CD14-positive monocyte (primary cell): ENCODE data around the gene CAMK1D. TPM values are rescaled to one million over a fixed set of nuclear protein-coding genes. Genes with fewer than 3 reads are reported as not detected.

ENCODE experiments used
- DNase-seq, 3 donors: peaks; one replicate each; pipeline ENCODE4 v3.0.0-alpha.2; 2011 to 2022
- H2AFZ ChIP-seq: 2 replicates; pipeline ENCODE4 v1.6.0; 2012; ENCODE audit warnings: mild to moderate bottlenecking, low read depth, low read length, inconsistent platforms; ENCODE audit not compliant: insufficient read depth, poor library complexity, severe bottlenecking
- H3K27ac ChIP-seq, 2 donors: 1 replicate in 1 of 2; 2 replicates in 1 of 2; pipeline ENCODE4 v1.5.1; 2012 to 2013; ENCODE audit warnings: low read length in 2 of 2, control low read depth in 1 of 2, inconsistent platforms in 1 of 2, low read depth in 1 of 2, mild to moderate bottlenecking in 1 of 2
- H3K27me3 ChIP-seq, 2 donors: one replicate each; pipeline versions ENCODE4 v1.6.0 to v1.6.1; 2011 to 2013; ENCODE audit warnings: low read length in 2 of 2; ENCODE audit not compliant: control insufficient read depth in 2 of 2, insufficient read depth in 2 of 2
- H3K36me3 ChIP-seq, 2 donors: replicated peaks in 1 of 2; 1 replicate in 1 of 2; 2 replicates in 1 of 2; pipeline versions ENCODE4 v1.5.1 to v1.6.1; 2012 to 2013; ENCODE audit warnings: low read length in 2 of 2, control low read depth in 1 of 2, inconsistent platforms in 1 of 2, mild to moderate bottlenecking in 1 of 2; ENCODE audit not compliant: insufficient read depth in 2 of 2, control insufficient read depth in 1 of 2
- H3K4me1 ChIP-seq, 2 donors: 1 replicate in 1 of 2; 2 replicates in 1 of 2; pipeline versions ENCODE4 v1.5.1 to v1.6.1; 2012 to 2013; ENCODE audit warnings: low read length in 2 of 2, control low read depth in 1 of 2, inconsistent platforms in 1 of 2, mild to moderate bottlenecking in 1 of 2, moderate library complexity in 1 of 2; ENCODE audit not compliant: insufficient read depth in 2 of 2, control insufficient read depth in 1 of 2
- H3K4me2 ChIP-seq: replicated peaks from 2 replicates; pipeline ENCODE3; 2012; ENCODE audit warnings: low read length, moderate library complexity, mild to moderate bottlenecking; ENCODE audit not compliant: poor library complexity, severe bottlenecking; ENCODE audit errors: extremely low read depth
- H3K4me3 ChIP-seq, 3 experiments: fragments of 200-600 bp in 1 of 3; sonication (generic) in 1 of 3; replicated peaks in 1 of 3; 1 replicate in 2 of 3; 2 replicates in 1 of 3; pipeline ENCODE4 v1.5.1; 2011 to 2013; ENCODE audit warnings: low read length in 3 of 3, mild to moderate bottlenecking in 3 of 3, control low read depth in 2 of 3, low read depth in 2 of 3, inconsistent platforms in 1 of 3, moderate library complexity in 1 of 3
- H3K79me2 ChIP-seq: 2 replicates; pipeline ENCODE4 v1.6.0; 2012; ENCODE audit warnings: mild to moderate bottlenecking, control low read depth, inconsistent platforms, low read length, moderate library complexity; ENCODE audit not compliant: insufficient read depth
- H3K9ac ChIP-seq: 2 replicates; pipeline ENCODE4 v1.6.0; 2017; ENCODE audit warnings: low read length, mild to moderate bottlenecking; ENCODE audit not compliant: insufficient read depth, poor library complexity, severe bottlenecking
- H3K9me3 ChIP-seq, 2 donors: replicated peaks in 1 of 2; 1 replicate in 1 of 2; 2 replicates in 1 of 2; pipeline versions ENCODE4 v1.5.1 to v1.6.1; 2012 to 2013; ENCODE audit warnings: low read length in 2 of 2, control low read depth in 1 of 2; ENCODE audit not compliant: control insufficient read depth in 1 of 2, insufficient read depth in 1 of 2
- H4K20me1 ChIP-seq: 2 replicates; pipeline ENCODE4 v1.6.0; 2012; ENCODE audit warnings: mild to moderate bottlenecking, low read length, control low read depth, moderate library complexity; ENCODE audit not compliant: insufficient read depth
- H3K27ac Mint-ChIP-seq, 7 donors: one replicate each; pipeline ENCODE4 v1.8.0; 2020; ENCODE audit warnings: mild to moderate bottlenecking in 7 of 7, mixed read lengths in 7 of 7, moderate library complexity in 6 of 7, inconsistent platforms in 2 of 7
- H3K27me3 Mint-ChIP-seq, 3 donors: one replicate each; pipeline ENCODE4 v1.8.0; 2021 to 2022; ENCODE audit warnings: low read depth in 3 of 3, mild to moderate bottlenecking in 3 of 3, mixed read lengths in 3 of 3, moderate library complexity in 3 of 3, inconsistent platforms in 1 of 3
- H3K36me3 Mint-ChIP-seq, 2 donors: one replicate each; pipeline ENCODE4 v1.8.0; 2020; ENCODE audit warnings: mixed read lengths in 2 of 2, inconsistent platforms in 1 of 2, mild to moderate bottlenecking in 1 of 2
- H3K4me1 Mint-ChIP-seq: one replicate; pipeline ENCODE4 v1.8.0; 2020; ENCODE audit warnings: mild to moderate bottlenecking, mixed read lengths
- H3K4me3 Mint-ChIP-seq, 2 donors: one replicate each; pipeline ENCODE4 v1.8.0; 2020; ENCODE audit warnings: mild to moderate bottlenecking in 2 of 2, mixed read lengths in 2 of 2, moderate library complexity in 1 of 2
- H3K9me3 Mint-ChIP-seq, 7 donors: one replicate each; pipeline ENCODE4 v1.8.0; 2020 to 2022; ENCODE audit warnings: mixed read lengths in 7 of 7, mild to moderate bottlenecking in 6 of 7, moderate library complexity in 6 of 7, inconsistent platforms in 2 of 7
- WGBS: methylation state at CpG from one replicate; pipeline ENCODE4 v1.1.5; 2013; ENCODE audit warnings: missing lambda C conversion rate; ENCODE audit not compliant: insufficient coverage; 5-methylcytosine and 5-hydroxymethylcytosine counted together
- intact Hi-C, 2 donors: fragments of 100-400 bp; cut with micrococcal nuclease; formaldehyde crosslinking; loops; one replicate each; pipeline versions ENCODE4 v1.15.0 to v1.15.1; 2023
- polyA plus RNA-seq, 3 donors: library from polyadenylated mRNA; depleted of rRNA in 1 of 3; unstranded in 2 of 3; stranded (reverse) in 1 of 3; fragments of 300-500 nt in 2 of 3; fragments of >200 nt in 1 of 3; fragmentation: Illumina TruSeq in 2 of 3; gene quantifications; 1 replicate in 2 of 3; 2 replicates in 1 of 3; pipeline ENCODE4 v1.2.3, GENCODE V29; 2012 to 2021
- TF ChIP-seq, protein P1 (sequence below): fragments of 200-600 bp; IDR thresholded peaks from one replicate; pipeline ENCODE4 v1.8.0; 2022; ENCODE audit warnings: antibody characterized with exemption, mild to moderate bottlenecking

The CAMK1D gene
- polyA plus RNA-seq, 3 donors, result 6.7 to 11.8 (median 7.1) TPM

DNA sequence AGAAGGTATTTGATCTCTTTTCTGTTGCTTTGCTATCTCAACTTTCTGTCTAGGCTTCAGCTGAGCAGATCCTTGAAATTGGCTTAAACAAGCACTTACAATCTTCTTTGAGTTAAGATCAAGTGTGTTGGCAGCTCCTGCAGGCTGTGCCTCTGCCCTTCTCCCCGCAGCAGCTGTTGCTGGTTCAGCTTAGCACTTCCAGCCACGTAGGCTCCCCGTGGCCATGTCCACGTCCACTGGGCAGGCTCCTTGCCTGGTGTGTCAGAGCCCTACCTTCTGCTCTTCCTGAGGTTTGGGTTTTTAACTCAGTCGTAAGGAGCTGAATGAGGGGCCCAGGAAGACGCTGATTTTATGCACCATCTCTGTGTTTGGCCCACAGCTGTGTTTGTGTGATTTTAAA is 47.2 kb downstream of the CAMK1D start:
- Histone ChIP-seq H3K9me3 (no peaks in the 10 kb centered on the region), H3K27ac (no peak overlapping the region), H3K79me2 (no peaks in the 10 kb centered on the region), H3K4me2 (no peak overlapping the region), H3K9ac (no peak overlapping the region), H3K27me3 (no peaks in the 10 kb centered on the region), H2AFZ (no peak overlapping the region), H3K4me1 (no peaks in the 10 kb centered on the region), H3K36me3 (no peaks in the 10 kb centered on the region), H3K4me3 (no peak overlapping the region), H4K20me1 (peaks cover 74% of the 10 kb centered on the region)
- peaks cover 0 to 2% (median 0%) of the 10 kb centered on the region in 7 donors for H3K9me3 Mint-ChIP-seq
- H3K4me1 Mint-ChIP-seq, result no peaks in the 10 kb centered on the region
- H3K27me3 Mint-ChIP-seq, result peaks cover 0 to 3% (median 2%) of the 10 kb centered on the region in 3 donors
- intact Hi-C loops, result no loop called here
- no peaks in the 10 kb centered on the region for H3K36me3 Mint-ChIP-seq
- peak overlapping the region in 1 of 7 donors; percentile 23 for H3K27ac Mint-ChIP-seq
- no peak for DNase-seq
- H3K4me3 Mint-ChIP-seq, result no peak overlapping the region
- TF ChIP-seq, protein P1, sequence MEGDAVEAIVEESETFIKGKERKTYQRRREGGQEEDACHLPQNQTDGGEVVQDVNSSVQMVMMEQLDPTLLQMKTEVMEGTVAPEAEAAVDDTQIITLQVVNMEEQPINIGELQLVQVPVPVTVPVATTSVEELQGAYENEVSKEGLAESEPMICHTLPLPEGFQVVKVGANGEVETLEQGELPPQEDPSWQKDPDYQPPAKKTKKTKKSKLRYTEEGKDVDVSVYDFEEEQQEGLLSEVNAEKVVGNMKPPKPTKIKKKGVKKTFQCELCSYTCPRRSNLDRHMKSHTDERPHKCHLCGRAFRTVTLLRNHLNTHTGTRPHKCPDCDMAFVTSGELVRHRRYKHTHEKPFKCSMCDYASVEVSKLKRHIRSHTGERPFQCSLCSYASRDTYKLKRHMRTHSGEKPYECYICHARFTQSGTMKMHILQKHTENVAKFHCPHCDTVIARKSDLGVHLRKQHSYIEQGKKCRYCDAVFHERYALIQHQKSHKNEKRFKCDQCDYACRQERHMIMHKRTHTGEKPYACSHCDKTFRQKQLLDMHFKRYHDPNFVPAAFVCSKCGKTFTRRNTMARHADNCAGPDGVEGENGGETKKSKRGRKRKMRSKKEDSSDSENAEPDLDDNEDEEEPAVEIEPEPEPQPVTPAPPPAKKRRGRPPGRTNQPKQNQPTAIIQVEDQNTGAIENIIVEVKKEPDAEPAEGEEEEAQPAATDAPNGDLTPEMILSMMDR, result no peak
- 87% methylated on average over 6 of the region's 6 CpGs for WGBS

DNA sequence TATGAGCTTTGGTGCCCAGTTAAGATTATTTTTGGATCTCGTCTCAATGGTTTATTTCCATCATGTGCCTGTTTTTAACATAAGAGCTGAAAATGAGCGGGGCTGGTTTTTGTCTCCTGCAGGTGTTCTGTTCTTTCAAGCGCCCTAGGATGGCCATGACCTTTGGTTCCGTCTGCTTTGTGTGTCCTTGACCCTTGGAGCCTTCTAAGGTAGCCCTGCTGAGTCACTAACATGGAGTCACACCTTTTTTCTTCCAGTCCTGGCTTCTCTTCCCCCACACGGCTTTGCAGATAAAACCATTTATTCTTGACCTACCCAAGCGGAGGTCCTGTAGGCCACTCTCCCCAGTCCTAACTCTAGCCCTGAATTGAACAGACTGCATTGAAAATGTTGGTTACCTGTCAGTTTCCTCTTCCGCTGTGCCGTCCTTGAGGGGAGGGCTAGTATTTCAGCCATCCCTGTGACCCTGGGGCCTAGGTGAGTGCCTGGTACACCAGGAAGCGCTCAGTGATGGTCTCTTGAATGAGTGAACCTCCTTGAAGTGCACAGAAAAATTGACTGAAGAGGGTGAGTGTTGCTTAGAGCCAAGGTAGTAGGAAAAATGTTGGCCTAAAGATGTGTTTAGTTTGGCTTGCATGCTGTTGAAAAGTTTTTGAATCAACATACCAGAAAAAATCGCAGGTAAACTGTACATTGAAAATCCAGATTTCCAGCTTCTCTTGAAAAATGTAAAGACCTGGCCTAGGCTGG is 48.0 kb downstream of the CAMK1D start:
- WGBS, result over 99% methylated on average over 9 of the region's 10 CpGs
- Histone ChIP-seq H3K4me3 (no peak overlapping the region), H3K36me3 (no peaks in the 10 kb centered on the region), H3K9ac (no peak overlapping the region), H3K27ac (no peak overlapping the region), H3K79me2 (no peaks in the 10 kb centered on the region), H3K4me1 (no peaks in the 10 kb centered on the region), H2AFZ (no peak overlapping the region), H3K9me3 (no peaks in the 10 kb centered on the region), H3K4me2 (no peak overlapping the region), H3K27me3 (no peaks in the 10 kb centered on the region), H4K20me1 (peaks cover 74% of the 10 kb centered on the region)
- Mint-ChIP-seq H3K4me3 (no peak overlapping the region), H3K9me3 (peaks cover 0 to 2% (median 0%) of the 10 kb centered on the region in 7 donors), H3K27ac (no peak overlapping the region), H3K36me3 (no peaks in the 10 kb centered on the region), H3K27me3 (peaks cover 0 to 3% (median 0%) of the 10 kb centered on the region in 3 donors), H3K4me1 (no peaks in the 10 kb centered on the region)
- DNase-seq, result no peak
- TF ChIP-seq, protein P1, result no peak
- intact Hi-C loops, result no loop called here
